ENCODE measurements around the gene EME1.
A peak's percentile ranks its signal among the peaks of the same experiment; 100 is the strongest.

GRCh38 chr17:50352693-50353599, 20.1 kb upstream of the EME1 start:
- TF ChIP-seq CTCF (conservative IDR thresholded peaks at IDR 0.05; ENCODE audit: low read depth in 2 of 2) (0 out of 4 replicates have a peak, but pooled peaks of 1 of the 2 experiments have one; percentile 6), EZH2phosphoT487 (IDR thresholded peaks at IDR 0.05; ENCODE audit: unreplicated experiment) (no peak), CREB1 (CRISPR knock-in tag; IDR thresholded peaks at IDR 0.05; ENCODE audit: low read depth) (no peak), REST (IDR thresholded peaks at IDR 0.05; ENCODE audit: unreplicated experiment) (no peak), POLR2AphosphoS5 (IDR thresholded peaks at IDR 0.05; ENCODE audit: low read depth) (no peak), JUNB (IDR thresholded peaks at IDR 0.05; ENCODE audit: unreplicated experiment) (no peak), ZNF462 (CRISPR knock-in tag; IDR thresholded peaks at IDR 0.05) (no peak), EZH2 (IDR thresholded peaks at IDR 0.05; ENCODE audit: low read depth, unreplicated experiment) (no peak), ZNF114 (CRISPR knock-in tag; IDR thresholded peaks at IDR 0.05) (no peak), ZNF331 (CRISPR knock-in tag; IDR thresholded peaks at IDR 0.05; ENCODE audit: low read depth) (no peak), STAT1 (IDR thresholded peaks at IDR 0.05; ENCODE audit: unreplicated experiment) (no peak)
